ENCODE data around the gene CDKN1A. TPM values are rescaled to one million over a fixed set of nuclear protein-coding genes. Genes with fewer than 3 reads are reported as not detected.
"Not testable (repeated sequence)": the region's sequence is repeated elsewhere in the genome, so short reads cannot be mapped to it uniquely, and the experiment has no call there.

The CDKN1A gene
- total RNA-seq, 2 donors from 2014 or later, result 180 to 255 TPM

GRCh38 chr6:36717231-36717825 is 38.8 kb downstream of the CDKN1A start:
- no peak for DNase-seq
- H3K27me3 Mint-ChIP-seq, result no peaks in the 10 kb centered on the region
- H3K27ac Mint-ChIP-seq, result no peak overlapping the region
- peaks cover 8% of the 10 kb centered on the region for H3K4me1 Mint-ChIP-seq
- H3K36me3 Mint-ChIP-seq (ENCODE audit: low read depth), result no peaks in the 10 kb centered on the region
- no peaks in the 10 kb centered on the region for H3K9me3 ChIP-seq (ENCODE audit: control insufficient read depth, low read length, poor library complexity, severe bottlenecking)
- no peak for ATAC-seq
- H3K4me3 Mint-ChIP-seq, result no peak overlapping the region

DNA sequence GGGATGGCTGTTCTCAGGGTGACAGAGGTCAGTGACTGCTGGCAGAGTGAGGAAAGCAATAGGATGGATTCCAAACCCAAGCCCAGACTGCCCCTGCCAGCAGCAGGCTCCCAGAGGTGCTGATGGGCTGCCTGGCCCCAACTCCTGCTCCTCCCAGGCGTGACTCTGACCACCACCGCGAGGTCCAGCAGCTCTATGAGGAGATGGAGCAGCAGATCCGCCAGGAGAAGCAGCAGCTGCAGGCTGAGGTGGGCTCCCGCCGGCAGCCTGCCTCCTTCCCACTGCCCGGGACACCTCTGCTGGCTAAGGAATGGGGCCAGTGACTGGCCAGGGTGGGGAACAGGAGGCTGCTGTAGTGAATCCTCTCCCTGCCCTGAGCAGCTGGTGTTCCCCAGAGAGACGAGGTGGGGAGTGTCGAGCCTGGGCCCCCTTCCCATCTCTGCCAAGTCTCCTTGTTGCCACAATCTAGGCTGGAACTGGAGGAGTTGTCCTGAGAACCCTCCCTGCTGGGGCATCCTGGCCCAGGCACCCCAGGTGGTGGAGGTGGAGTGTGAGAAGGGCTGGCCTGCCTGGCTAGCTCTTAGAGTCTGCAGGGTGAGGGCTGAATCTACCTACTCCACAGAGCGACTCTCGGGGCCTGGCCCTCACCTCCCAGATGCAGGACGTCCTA is 39.5 kb downstream of the CDKN1A start:
- peaks cover 8% of the 10 kb centered on the region for H3K4me1 Mint-ChIP-seq
- H3K9me3 ChIP-seq (ENCODE audit: control insufficient read depth, low read length, poor library complexity, severe bottlenecking), result no peaks in the 10 kb centered on the region
- H3K4me3 Mint-ChIP-seq, result no peak overlapping the region
- H3K27me3 Mint-ChIP-seq, result no peaks in the 10 kb centered on the region
- H3K27ac Mint-ChIP-seq, result peak overlapping the region; percentile 34
- H3K36me3 Mint-ChIP-seq (ENCODE audit: low read depth), result no peaks in the 10 kb centered on the region
- ATAC-seq (no peak), DNase-seq (no peak)

DNA sequence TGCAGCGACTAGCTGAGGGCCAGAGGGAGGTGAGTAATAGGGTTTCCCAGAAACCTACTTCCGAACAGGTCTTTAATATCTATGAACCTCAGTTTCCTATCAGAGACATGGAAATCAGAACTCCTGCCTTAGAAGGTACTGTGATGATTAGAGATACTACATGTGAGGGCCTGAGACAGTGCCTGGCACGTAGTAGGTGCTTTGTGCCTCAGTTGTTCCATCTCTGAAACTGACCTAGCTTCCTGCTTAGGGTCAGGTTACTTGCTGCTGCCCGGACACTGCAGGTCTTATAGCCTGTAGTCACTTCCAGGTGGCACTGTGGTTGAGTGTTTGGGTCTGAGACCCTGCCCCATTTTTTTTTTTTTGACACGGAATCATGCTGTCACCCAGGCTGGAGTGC is 40.0 kb downstream of the CDKN1A start:
- Mint-ChIP-seq H3K4me1 (peaks cover 8% of the 10 kb centered on the region), H3K27ac (peak overlapping the region; percentile 34), H3K27me3 (no peaks in the 10 kb centered on the region), H3K36me3 (ENCODE audit: low read depth) (no peaks in the 10 kb centered on the region), H3K4me3 (no peak overlapping the region)
- DNase-seq (no peak), ATAC-seq (no peak)
- H3K9me3 ChIP-seq (ENCODE audit: control insufficient read depth, low read length, poor library complexity, severe bottlenecking), result no peaks in the 10 kb centered on the region

- H3K9me3 ChIP-seq (ENCODE audit: control insufficient read depth, low read length, poor library complexity, severe bottlenecking), result no peaks in the 10 kb centered on the region
- ATAC-seq (no peak), DNase-seq (no peak)
- Mint-ChIP-seq H3K36me3 (ENCODE audit: low read depth) (no peaks in the 10 kb centered on the region), H3K27ac (no peak overlapping the region), H3K4me3 (no peak overlapping the region), H3K27me3 (no peaks in the 10 kb centered on the region), H3K4me1 (peaks cover 8% of the 10 kb centered on the region)
Observed at GRCh38 chr6:36719126-36719525, 40.6 kb downstream of the CDKN1A start.

GRCh38 chr6:36720251-36721141 is 42.0 kb downstream of the CDKN1A start:
- DNase-seq (no peak), ATAC-seq (no peak)
- Mint-ChIP-seq H3K27me3 (no peaks in the 10 kb centered on the region), H3K4me1 (peaks cover 13% of the 10 kb centered on the region), H3K36me3 (ENCODE audit: low read depth) (no peaks in the 10 kb centered on the region), H3K27ac (no peak overlapping the region), H3K4me3 (no peak overlapping the region)
- no peaks in the 10 kb centered on the region for H3K9me3 ChIP-seq (ENCODE audit: control insufficient read depth, low read length, poor library complexity, severe bottlenecking)

DNA sequence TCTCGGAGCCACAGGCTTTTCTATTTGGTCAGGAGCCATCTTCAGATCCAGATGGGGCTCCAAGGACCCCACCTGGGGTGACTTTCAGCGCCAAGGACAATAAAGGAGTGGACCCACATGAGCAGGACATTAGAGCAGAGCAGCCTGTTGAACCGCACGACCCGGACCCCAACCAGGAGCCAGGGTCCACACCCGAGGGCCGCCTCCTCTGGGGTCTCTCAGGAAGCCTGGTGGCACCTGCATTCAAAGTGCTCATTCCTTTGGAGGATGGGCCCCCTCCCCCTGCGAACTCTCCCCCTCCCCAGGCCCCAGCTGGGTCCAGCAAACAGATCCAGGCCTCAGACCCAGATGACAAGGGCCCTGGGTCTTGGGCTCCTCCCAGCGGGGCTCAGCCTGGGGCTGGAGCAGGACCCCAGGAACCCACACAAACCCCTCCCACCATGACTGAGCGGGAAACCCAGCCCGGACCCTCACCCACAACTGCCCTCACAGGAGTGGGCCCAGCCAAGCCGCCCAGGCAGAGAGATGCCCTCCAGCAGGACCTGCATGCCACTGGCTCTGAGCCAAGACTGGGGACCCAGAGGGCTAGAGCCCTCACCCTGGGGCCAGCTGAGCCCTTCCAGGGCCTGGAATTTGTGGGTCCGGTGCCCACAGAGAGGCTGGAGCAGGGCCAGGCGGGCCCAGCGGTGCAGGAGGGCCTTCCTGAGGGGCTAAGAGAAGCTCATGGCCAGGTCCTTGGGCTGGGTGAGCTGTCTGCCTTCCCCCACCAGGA is 43.0 kb downstream of the CDKN1A start:
- no peaks in the 10 kb centered on the region for H3K9me3 ChIP-seq (ENCODE audit: control insufficient read depth, low read length, poor library complexity, severe bottlenecking)
- no peaks in the 10 kb centered on the region for H3K36me3 Mint-ChIP-seq (ENCODE audit: low read depth)
- H3K27me3 Mint-ChIP-seq, result no peaks in the 10 kb centered on the region
- DNase-seq, result no peak
- H3K4me3 Mint-ChIP-seq, result no peak overlapping the region
- ATAC-seq, result no peak
- no peak overlapping the region for H3K27ac Mint-ChIP-seq
- H3K4me1 Mint-ChIP-seq, result peaks cover 13% of the 10 kb centered on the region

DNA sequence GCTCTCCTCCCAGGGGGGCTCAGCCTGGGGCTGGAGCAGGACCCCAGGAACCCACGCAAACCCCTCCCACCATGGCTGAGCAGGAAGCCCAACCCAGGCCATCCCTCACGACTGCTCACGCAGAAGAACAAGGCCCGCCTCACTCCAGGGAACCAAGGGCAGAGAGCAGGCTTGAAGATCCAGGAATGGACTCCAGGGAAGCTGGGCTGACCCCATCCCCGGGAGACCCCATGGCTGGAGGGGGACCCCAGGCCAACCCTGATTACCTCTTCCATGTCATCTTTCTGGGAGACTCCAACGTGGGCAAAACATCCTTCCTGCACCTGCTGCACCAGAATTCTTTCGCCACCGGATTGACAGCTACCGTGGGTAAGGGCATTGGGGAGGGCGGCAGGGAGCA is 43.9 kb downstream of the CDKN1A start:
- Mint-ChIP-seq H3K4me3 (no peak overlapping the region), H3K4me1 (peaks cover 15% of the 10 kb centered on the region), H3K36me3 (ENCODE audit: low read depth) (no peaks in the 10 kb centered on the region), H3K27ac (no peak overlapping the region), H3K27me3 (no peaks in the 10 kb centered on the region)
- DNase-seq (no peak), ATAC-seq (no peak)
- H3K9me3 ChIP-seq (ENCODE audit: control insufficient read depth, low read length, poor library complexity, severe bottlenecking), result no peaks in the 10 kb centered on the region

DNA sequence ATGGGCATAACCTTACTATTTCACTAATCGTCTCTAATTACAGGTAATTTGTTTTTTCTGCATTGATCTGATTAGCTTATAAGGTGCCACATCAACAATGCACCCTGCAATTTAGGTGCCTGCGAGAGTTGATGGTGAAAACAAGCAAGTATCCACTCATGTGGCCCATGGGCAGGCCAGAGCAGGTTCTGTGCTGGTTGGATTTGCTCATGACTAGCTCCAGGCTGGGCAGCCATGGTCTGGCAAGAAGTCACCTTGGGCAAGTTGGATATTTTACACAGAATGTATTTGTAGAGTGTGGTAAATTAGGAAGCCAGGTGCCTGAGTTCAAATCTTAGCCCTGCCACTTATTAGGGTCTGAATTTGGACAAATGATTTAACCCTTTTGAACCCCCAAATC is 44.4 kb downstream of the CDKN1A start:
- Mint-ChIP-seq H3K4me3 (no peak overlapping the region), H3K27ac (no peak overlapping the region), H3K27me3 (no peaks in the 10 kb centered on the region), H3K36me3 (ENCODE audit: low read depth) (no peaks in the 10 kb centered on the region), H3K4me1 (peaks cover 18% of the 10 kb centered on the region)
- no peaks in the 10 kb centered on the region for H3K9me3 ChIP-seq (ENCODE audit: control insufficient read depth, low read length, poor library complexity, severe bottlenecking)
- no peak for DNase-seq
- ATAC-seq, result no peak

- not testable (repeated sequence) for H3K4me3 Mint-ChIP-seq; H3K36me3 Mint-ChIP-seq (ENCODE audit: low read depth); ATAC-seq; DNase-seq; H3K27me3 Mint-ChIP-seq; H3K9me3 ChIP-seq (ENCODE audit: control insufficient read depth, low read length, poor library complexity, severe bottlenecking)
- peak overlapping the region; percentile 82 for H3K27ac Mint-ChIP-seq
- H3K4me1 Mint-ChIP-seq, result peaks cover 24% of the 10 kb centered on the region
Observed at GRCh38 chr6:36723992-36724391, 45.5 kb downstream of the CDKN1A start.

DNA sequence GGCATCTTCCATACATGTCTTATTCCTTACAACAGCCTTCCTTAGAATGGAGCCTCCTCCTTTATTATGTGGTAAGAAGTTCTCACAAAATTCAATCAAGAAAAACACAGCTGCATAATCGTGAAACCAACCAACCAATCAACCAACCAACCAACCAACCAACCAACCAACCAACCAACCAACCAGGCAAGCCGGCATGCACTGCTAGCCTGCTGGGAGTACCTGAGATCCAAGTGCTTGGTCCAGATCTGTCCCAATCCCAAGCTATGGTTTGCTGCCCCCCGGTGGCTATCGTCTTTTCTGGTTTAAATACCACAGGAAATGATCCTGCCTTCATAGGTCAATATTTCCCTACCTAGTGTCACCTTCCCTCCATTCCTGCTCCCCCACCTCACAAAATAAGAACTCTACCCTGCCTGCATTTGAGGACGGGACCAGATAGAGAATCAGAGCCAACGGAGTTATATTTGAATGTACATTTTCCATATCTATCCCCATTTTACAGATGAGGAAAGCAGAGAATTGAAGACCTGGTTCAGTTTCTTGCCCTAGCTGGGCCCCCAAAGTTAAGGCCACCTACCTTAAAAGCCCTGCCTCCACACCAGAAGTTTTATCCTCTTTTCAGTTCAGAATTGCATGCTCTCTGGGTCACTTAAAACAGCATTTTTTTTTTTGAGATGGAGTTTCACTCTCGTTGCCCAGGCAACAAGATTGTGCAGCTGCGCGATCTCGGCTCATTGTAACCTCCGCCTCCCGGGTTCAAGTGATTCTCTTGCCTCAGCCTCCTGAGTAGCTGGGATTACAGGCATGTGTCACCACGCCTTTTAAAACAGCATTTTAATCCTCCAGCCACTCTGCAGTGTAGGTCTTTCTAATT is 46.2 kb downstream of the CDKN1A start:
- Mint-ChIP-seq H3K27ac (peak overlapping the region; percentile 82), H3K4me1 (peaks cover 21% of the 10 kb centered on the region), H3K27me3 (no peaks in the 10 kb centered on the region), H3K36me3 (ENCODE audit: low read depth) (no peaks in the 10 kb centered on the region), H3K4me3 (no peak overlapping the region)
- no peak for DNase-seq
- no peak for ATAC-seq
- no peaks in the 10 kb centered on the region for H3K9me3 ChIP-seq (ENCODE audit: control insufficient read depth, low read length, poor library complexity, severe bottlenecking)

- DNase-seq, result no peak
- H3K36me3 Mint-ChIP-seq (ENCODE audit: low read depth), result no peaks in the 10 kb centered on the region
- ATAC-seq, result no peak
- H3K27ac Mint-ChIP-seq, result peak overlapping the region; percentile 82
- no peaks in the 10 kb centered on the region for H3K27me3 Mint-ChIP-seq
- H3K9me3 ChIP-seq (ENCODE audit: control insufficient read depth, low read length, poor library complexity, severe bottlenecking), result no peaks in the 10 kb centered on the region
- H3K4me3 Mint-ChIP-seq, result no peak overlapping the region
- H3K4me1 Mint-ChIP-seq, result peaks cover 21% of the 10 kb centered on the region
Observed at GRCh38 chr6:36725581-36725980, 47.1 kb downstream of the CDKN1A start.

GRCh38 chr6:36727505-36728021 is 49.0 kb downstream of the CDKN1A start:
- no peaks in the 10 kb centered on the region for H3K9me3 ChIP-seq (ENCODE audit: control insufficient read depth, low read length, poor library complexity, severe bottlenecking)
- ATAC-seq, result peak; percentile 61
- H3K4me1 Mint-ChIP-seq, result peaks cover 23% of the 10 kb centered on the region
- H3K27ac Mint-ChIP-seq, result peak overlapping the region; percentile 85
- H3K36me3 Mint-ChIP-seq (ENCODE audit: low read depth), result no peaks in the 10 kb centered on the region
- DNase-seq, result no peak
- peak overlapping the region; percentile 3 for H3K4me3 Mint-ChIP-seq
- no peaks in the 10 kb centered on the region for H3K27me3 Mint-ChIP-seq

Data from T-helper 17 cell (primary cell).